ENCODE data around the gene NUDT5.

Gene NUDT5

GRCh38 chr10:12238821-12239220 is 43.1 kb upstream of the NUDT5 start:
- peaks cover 87% of the 10 kb centered on the region for H3K36me3 ChIP-seq (ENCODE audit: control insufficient read depth, low read length)
- H3K9me2 ChIP-seq (replicated peaks; ENCODE audit: control insufficient read depth, low read length) = no peaks in the 10 kb centered on the region
- H3K4me2 ChIP-seq (ENCODE audit: low read length) = no peak overlapping the region
- no peaks in the 10 kb centered on the region for H3K27me3 ChIP-seq (ENCODE audit: control insufficient read depth, low read length)
- TF ChIP-seq CTCF (IDR thresholded peaks at IDR 0.05; ENCODE audit: low read depth, low read length, poor library complexity, severe bottlenecking) (no peak), EZH2phosphoT487 (IDR thresholded peaks at IDR 0.05; ENCODE audit: borderline replicate concordance, low read length) (no peak)
- peaks cover 34% of the 10 kb centered on the region for H3K4me1 ChIP-seq (ENCODE audit: control insufficient read depth, low read length)
- no peak overlapping the region for H3K4me3 ChIP-seq (ENCODE audit: low read length)
- peaks cover 22% of the 10 kb centered on the region for H3K79me2 ChIP-seq (ENCODE audit: control insufficient read depth, low read length)
- H3K27ac ChIP-seq (ENCODE audit: low read depth, low read length) = no peak overlapping the region
- no peaks in the 10 kb centered on the region for H3K9me3 ChIP-seq (ENCODE audit: control insufficient read depth, insufficient read depth, low read length)
- H4K20me1 ChIP-seq (ENCODE audit: control insufficient read depth, insufficient read depth, low read depth, low read length) = peaks cover 7% of the 10 kb centered on the region; the same call in 1 of the 2 replicates
- H3F3A ChIP-seq (ENCODE audit: control insufficient read depth, insufficient read depth) = peaks cover 5% of the 10 kb centered on the region; the same call in 1 of the 2 replicates

GRCh38 chr10:12237265-12238220 is 41.9 kb upstream of the NUDT5 start:
- H3K4me1 ChIP-seq (ENCODE audit: control insufficient read depth, low read length) = peaks cover 22% of the 10 kb centered on the region
- H3K79me2 ChIP-seq (ENCODE audit: control insufficient read depth, low read length) = peaks cover 21% of the 10 kb centered on the region
- no peaks in the 10 kb centered on the region for H3K9me3 ChIP-seq (ENCODE audit: control insufficient read depth, insufficient read depth, low read length)
- H3K36me3 ChIP-seq (ENCODE audit: control insufficient read depth, low read length) = peaks cover 85% of the 10 kb centered on the region
- no peaks in the 10 kb centered on the region for H3K27me3 ChIP-seq (ENCODE audit: control insufficient read depth, low read length)
- TF ChIP-seq EZH2phosphoT487 (IDR thresholded peaks at IDR 0.05; ENCODE audit: borderline replicate concordance, low read length) (no peak), CTCF (IDR thresholded peaks at IDR 0.05; ENCODE audit: low read depth, low read length, poor library complexity, severe bottlenecking) (no peak)
- H3K4me3 ChIP-seq (ENCODE audit: low read length) = no peak overlapping the region
- no peaks in the 10 kb centered on the region for H3K9me2 ChIP-seq (replicated peaks; ENCODE audit: control insufficient read depth, low read length)
- H4K20me1 ChIP-seq (ENCODE audit: control insufficient read depth, insufficient read depth, low read depth, low read length) = peaks cover 7% of the 10 kb centered on the region; the same call in 1 of the 2 replicates
- H3F3A ChIP-seq (ENCODE audit: control insufficient read depth, insufficient read depth) = no peaks in the 10 kb centered on the region
- H3K27ac ChIP-seq (ENCODE audit: low read depth, low read length) = no peak overlapping the region
- no peak overlapping the region for H3K4me2 ChIP-seq (ENCODE audit: low read length)

GRCh38 chr10:12235796-12236195 is 40.1 kb upstream of the NUDT5 start:
- Histone ChIP-seq H3K9me2 (replicated peaks; ENCODE audit: control insufficient read depth, low read length) (no peaks in the 10 kb centered on the region), H3F3A (ENCODE audit: control insufficient read depth, insufficient read depth) (no peaks in the 10 kb centered on the region), H3K4me1 (ENCODE audit: control insufficient read depth, low read length) (peaks cover 4% of the 10 kb centered on the region), H3K4me3 (ENCODE audit: low read length) (no peak overlapping the region), H3K27me3 (ENCODE audit: control insufficient read depth, low read length) (no peaks in the 10 kb centered on the region), H3K9me3 (ENCODE audit: control insufficient read depth, insufficient read depth, low read length) (no peaks in the 10 kb centered on the region), H3K79me2 (ENCODE audit: control insufficient read depth, low read length) (peaks cover 8% of the 10 kb centered on the region), H4K20me1 (ENCODE audit: control insufficient read depth, insufficient read depth, low read depth, low read length) (no peaks in the 10 kb centered on the region), H3K4me2 (ENCODE audit: low read length) (no peak overlapping the region), H3K27ac (ENCODE audit: low read depth, low read length) (no peak overlapping the region), H3K36me3 (ENCODE audit: control insufficient read depth, low read length) (peaks cover 83% of the 10 kb centered on the region)
- no peak for TF ChIP-seq CTCF (IDR thresholded peaks at IDR 0.05; ENCODE audit: low read depth, low read length, poor library complexity, severe bottlenecking)
- TF ChIP-seq EZH2phosphoT487 (IDR thresholded peaks at IDR 0.05; ENCODE audit: borderline replicate concordance, low read length) = no peak
